DOHH2 (cell line): ENCODE data around the gene MYH7.
A peak's percentile ranks its signal among the peaks of the same experiment; 100 is the strongest.

ENCODE experiments used
- H3F3A ChIP-seq: fragments of 200-600 bp; sonication (generic), shearing (Covaris generic); 2 replicates; pipeline ENCODE4 v1.6.0; 2016; ENCODE audit warnings: antibody characterized with exemption, mild to moderate bottlenecking; ENCODE audit not compliant: control insufficient read depth, insufficient read depth
- H3K27ac ChIP-seq: fragments of 200-600 bp; sonication (generic); 2 replicates; pipeline ENCODE4 v1.5.1; 2014; ENCODE audit warnings: low read depth, mild to moderate bottlenecking, low read length, moderate library complexity
- H3K27me3 ChIP-seq: fragments of 200-600 bp; sonication (generic); 2 replicates; pipeline ENCODE4 v1.6.1; 2014; ENCODE audit warnings: mild to moderate bottlenecking, low read length, mixed read lengths; ENCODE audit not compliant: control insufficient read depth
- H3K36me3 ChIP-seq: fragments of 200-600 bp; sonication (generic); 2 replicates; pipeline ENCODE4 v1.6.1; 2014; ENCODE audit warnings: mild to moderate bottlenecking, low read length, moderate library complexity, mixed read lengths; ENCODE audit not compliant: control insufficient read depth
- H3K4me1 ChIP-seq: fragments of 200-600 bp; sonication (generic); 2 replicates; pipeline ENCODE4 v1.6.1; 2014; ENCODE audit warnings: mild to moderate bottlenecking, low read length, mixed read lengths; ENCODE audit not compliant: control insufficient read depth
- H3K4me2 ChIP-seq: fragments of 200-600 bp; sonication (generic); 2 replicates; pipeline ENCODE4 v1.6.0; 2014; ENCODE audit warnings: mild to moderate bottlenecking, low read length, moderate library complexity
- H3K4me3 ChIP-seq: fragments of 200-600 bp; sonication (generic); 2 replicates; pipeline ENCODE4 v1.5.1; 2014; ENCODE audit warnings: mild to moderate bottlenecking, low read length, mixed read lengths
- H3K79me2 ChIP-seq: fragments of 200-600 bp; sonication (generic); 2 replicates; pipeline ENCODE4 v1.6.1; 2014; ENCODE audit warnings: mild to moderate bottlenecking, low read length, mixed read lengths; ENCODE audit not compliant: control insufficient read depth
- H3K9me2 ChIP-seq: fragments of 200-600 bp; sonication (generic); replicated peaks from 2 replicates; pipeline ENCODE4 v1.6.1; 2014; ENCODE audit warnings: mild to moderate bottlenecking, low read length, mixed read lengths; ENCODE audit not compliant: control insufficient read depth
- H3K9me3 ChIP-seq: fragments of 200-600 bp; sonication (generic); 2 replicates; pipeline ENCODE4 v1.6.1; 2014; ENCODE audit warnings: antibody characterized with exemption, low read length, mixed read lengths; ENCODE audit not compliant: control insufficient read depth, insufficient read depth
- H4K20me1 ChIP-seq: fragments of 200-600 bp; sonication (generic); 2 replicates; pipeline ENCODE4 v1.6.0; 2014; ENCODE audit warnings: low read depth, mild to moderate bottlenecking, antibody characterized with exemption, low read length, moderate library complexity; ENCODE audit not compliant: control insufficient read depth, insufficient read depth
- CTCF ChIP-seq: fragments of 200-600 bp; sonication (generic); IDR thresholded peaks from one replicate; pipeline ENCODE4 v1.5.1; 2014; ENCODE audit warnings: antibody characterized with exemption, mild to moderate bottlenecking, low read depth, low read length; ENCODE audit not compliant: poor library complexity, severe bottlenecking
- EZH2phosphoT487 ChIP-seq: fragments of 200-600 bp; sonication (generic); IDR thresholded peaks from 2 replicates; pipeline ENCODE4 v1.6.1; 2017; ENCODE audit warnings: borderline replicate concordance, mild to moderate bottlenecking, antibody characterized with exemption, low read length, moderate library complexity, mixed read lengths

The MYH7 gene

GRCh38 chr14:23435543-23436326 lies at the start of gene MYH7:
TSS of gene MYH7 (minus strand) at chr14:23435660. CDS start at chr14:23433732, 1,928 bp downstream.
- no peaks in the 10 kb centered on the region for H3K36me3 ChIP-seq
- no peaks in the 10 kb centered on the region for H3K4me1 ChIP-seq
- no peaks in the 10 kb centered on the region for H3F3A ChIP-seq
- no peaks in the 10 kb centered on the region for H4K20me1 ChIP-seq
- no peak within 1 kb of the TSS for H3K4me2 ChIP-seq
- no peaks in the 10 kb centered on the region for H3K79me2 ChIP-seq
- TF ChIP-seq CTCF, result no peak
- TF ChIP-seq EZH2phosphoT487, result no peak
- H3K27me3 ChIP-seq, result no peaks in the 10 kb centered on the region
- H3K27ac ChIP-seq, result no peak within 1 kb of the TSS
- H3K9me2 ChIP-seq, result no peaks in the 10 kb centered on the region
- H3K4me3 ChIP-seq, result no peak within 1 kb of the TSS
- no peaks in the 10 kb centered on the region for H3K9me3 ChIP-seq

- TF ChIP-seq CTCF (peak; percentile 62), EZH2phosphoT487 (no peak)
- no peak overlapping the region for H3K27ac ChIP-seq
- H3K79me2 ChIP-seq, result no peaks in the 10 kb centered on the region
- H4K20me1 ChIP-seq, result no peaks in the 10 kb centered on the region
- H3K4me3 ChIP-seq, result no peak overlapping the region
- no peaks in the 10 kb centered on the region for H3K9me2 ChIP-seq
- no peaks in the 10 kb centered on the region for H3F3A ChIP-seq
- no peaks in the 10 kb centered on the region for H3K27me3 ChIP-seq
- no peaks in the 10 kb centered on the region for H3K4me1 ChIP-seq
- H3K36me3 ChIP-seq, result peaks cover 13% of the 10 kb centered on the region
- no peak overlapping the region for H3K4me2 ChIP-seq
- H3K9me3 ChIP-seq, result no peaks in the 10 kb centered on the region
These were observed 47.9 kb upstream of the MYH7 start for GRCh38 chr14:23483236-23483854.

GRCh38 chr14:23482823-23483148 lies 47.3 kb upstream of the MYH7 start:
- no peaks in the 10 kb centered on the region for H3K4me1 ChIP-seq
- no peaks in the 10 kb centered on the region for H3K27me3 ChIP-seq
- H3K9me3 ChIP-seq, result no peaks in the 10 kb centered on the region
- H3K9me2 ChIP-seq, result no peaks in the 10 kb centered on the region
- H3K27ac ChIP-seq, result no peak overlapping the region
- no peak overlapping the region for H3K4me3 ChIP-seq
- H3K79me2 ChIP-seq, result no peaks in the 10 kb centered on the region
- no peaks in the 10 kb centered on the region for H3F3A ChIP-seq
- TF ChIP-seq CTCF, result no peak
- TF ChIP-seq EZH2phosphoT487, result no peak
- no peaks in the 10 kb centered on the region for H4K20me1 ChIP-seq
- no peak overlapping the region for H3K4me2 ChIP-seq
- H3K36me3 ChIP-seq, result peaks cover 17% of the 10 kb centered on the region
